GM12801 (cell line): ENCODE data around the gene CACHD1.

Experiments
- CTCF ChIP-seq: IDR thresholded peaks from one replicate; pipeline ENCODE4 v1.5.1; 2011; ENCODE audit warnings: control low read depth; ENCODE audit not compliant: insufficient read length; ENCODE audit errors: extremely low read depth

CACHD1 gene

GRCh38 chr1:64542118-64542517 is 72.2 kb downstream of the CACHD1 start:
- no peak for TF ChIP-seq CTCF

- TF ChIP-seq CTCF = no peak
Observed at GRCh38 chr1:64543831-64544230, 73.9 kb downstream of the CACHD1 start.

- no peak for TF ChIP-seq CTCF
Observed at GRCh38 chr1:64545118-64545843, 75.4 kb downstream of the CACHD1 start.

GRCh38 chr1:64546013-64546412 is 76.1 kb downstream of the CACHD1 start:
- TF ChIP-seq CTCF = no peak

GRCh38 chr1:64549464-64550239 is 79.7 kb downstream of the CACHD1 start:
- no peak for TF ChIP-seq CTCF

- no peak for TF ChIP-seq CTCF
Observed at GRCh38 chr1:64550510-64550909, 80.6 kb downstream of the CACHD1 start.

GRCh38 chr1:64550946-64551605 is 81.1 kb downstream of the CACHD1 start:
- TF ChIP-seq CTCF = no peak
